ENCODE data around the gene CDC73.
"Not testable (repeated sequence)": the region's sequence is repeated elsewhere in the genome, so short reads cannot be mapped to it uniquely, and the experiment has no call there.

Gene CDC73

GRCh38 chr1:193114485-193115095 lies 7.2 kb upstream of the CDC73 start:
- DNase-seq, result no peak

GRCh38 chr1:193115629-193116227 lies 6.1 kb upstream of the CDC73 start:
- peak; percentile 97 for DNase-seq

GRCh38 chr1:193117167-193117566 lies 4.7 kb upstream of the CDC73 start:
- not testable (repeated sequence) for DNase-seq

GRCh38 chr1:193118194-193118593 lies 3.6 kb upstream of the CDC73 start:
- no peak for DNase-seq

GRCh38 chr1:193118803-193119730 lies 2.8 kb upstream of the CDC73 start:
- no peak for DNase-seq

GRCh38 chr1:193120604-193121166 lies 1.1 kb upstream of the CDC73 start:
- no peak for DNase-seq

GRCh38 chr1:193123751-193124150 lies 1.9 kb downstream of the CDC73 start:
- DNase-seq, result no peak

GRCh38 chr1:193125369-193125768 lies 3.5 kb downstream of the CDC73 start:
- no peak for DNase-seq

GRCh38 chr1:193131266-193131860 lies 9.5 kb downstream of the CDC73 start:
- no peak for DNase-seq

- DNase-seq, result no peak
Observed at GRCh38 chr1:193140254-193140653, 18.4 kb downstream of the CDC73 start.

- no peak for DNase-seq
Observed at GRCh38 chr1:193141804-193142203, 20.0 kb downstream of the CDC73 start.

GRCh38 chr1:193142409-193142808 lies 20.6 kb downstream of the CDC73 start:
- DNase-seq, result no peak

- DNase-seq, result no peak
Observed at GRCh38 chr1:193143285-193143684, 21.5 kb downstream of the CDC73 start.

GRCh38 chr1:193144361-193144938 lies 22.6 kb downstream of the CDC73 start:
- DNase-seq, result no peak

- DNase-seq, result no peak
Observed at GRCh38 chr1:193144999-193145398, 23.2 kb downstream of the CDC73 start.

- DNase-seq, result no peak
Observed at GRCh38 chr1:193156117-193156821, 34.4 kb downstream of the CDC73 start.

- no peak for DNase-seq
Observed at GRCh38 chr1:193156822-193157142, 35.0 kb downstream of the CDC73 start.

- no peak for DNase-seq
Observed at GRCh38 chr1:193157360-193157759, 35.5 kb downstream of the CDC73 start.

- DNase-seq, result no peak
Observed at GRCh38 chr1:193176113-193176512, 54.3 kb downstream of the CDC73 start.

- no peak for DNase-seq
Observed at GRCh38 chr1:193176788-193177187, 55.0 kb downstream of the CDC73 start.

- no peak for DNase-seq
Observed at GRCh38 chr1:193179094-193179493, 57.3 kb downstream of the CDC73 start.

GRCh38 chr1:193181536-193181935 lies 59.7 kb downstream of the CDC73 start:
- no peak for DNase-seq

Measured in fibroblast of skin of abdomen (primary cell).